Upper lobe of left lung (tissue), 6 donors: ENCODE data around the gene RBM15. TPM values are rescaled to one million over a fixed set of nuclear protein-coding genes. Genes with fewer than 3 reads are reported as not detected.

Experiments used
- ATAC-seq, 2 donors: fragments of 200-7000 bp; cut with Tn5 transposase; one replicate each; pipeline ENCODE4 v1.9.1; 2022; ENCODE audit warnings: mild to moderate bottlenecking in 2 of 2, moderate library complexity in 2 of 2; ENCODE audit not compliant: low FRiP score in 2 of 2
- DNase-seq, 2 donors: peaks; one replicate each; pipeline ENCODE4 v3.0.0-alpha.2; 2019 to 2020
- H3K27ac ChIP-seq, 4 donors: fragments of 200-600 bp; sonication (generic); one replicate each; pipeline ENCODE4 v1.5.1; 2016 to 2019
- H3K27me3 ChIP-seq, 4 donors: fragments of 200-600 bp; sonication (generic); one replicate each; pipeline ENCODE4 v1.5.1; 2017 to 2019
- H3K36me3 ChIP-seq, 4 donors: fragments of 200-600 bp; sonication (generic); one replicate each; pipeline ENCODE4 v1.5.1; 2016 to 2019
- H3K4me1 ChIP-seq, 4 donors: fragments of 200-600 bp; sonication (generic); one replicate each; pipeline ENCODE4 v1.5.1; 2018 to 2019
- H3K4me3 ChIP-seq, 4 donors: fragments of 200-600 bp; sonication (generic); one replicate each; pipeline ENCODE4 v1.5.1; 2017 to 2019; ENCODE audit warnings: mild to moderate bottlenecking in 2 of 4, moderate library complexity in 1 of 4
- H3K9me3 ChIP-seq, 4 donors: fragments of 200-600 bp; sonication (generic); one replicate each; pipeline ENCODE4 v1.5.1; 2018 to 2019
- CTCF ChIP-seq, 6 experiments: fragments of 450-650 bp in 4 of 6; fragments of 200-600 bp in 2 of 6; sonication (generic) in 2 of 6; IDR thresholded peaks; one replicate each; pipeline ENCODE4 v1.5.1; 2016 to 2019; ENCODE audit warnings: antibody characterized with exemption in 6 of 6
- EP300 ChIP-seq, 4 donors: sonication (generic); formaldehyde crosslinking; IDR thresholded peaks; one replicate each; pipeline ENCODE4 v1.5.1; 2017; ENCODE audit warnings: antibody characterized with exemption in 4 of 4, control low read depth in 2 of 4
- POLR2A ChIP-seq, 4 donors: fragments of 450-650 bp; IDR thresholded peaks; one replicate each; pipeline ENCODE4 v1.5.1; 2016 to 2017; ENCODE audit warnings: antibody characterized with exemption in 4 of 4, mild to moderate bottlenecking in 2 of 4
- POLR2AphosphoS5 ChIP-seq, 2 donors: sonication (generic); formaldehyde crosslinking; IDR thresholded peaks; one replicate each; pipeline ENCODE4 v1.5.1; 2017; ENCODE audit warnings: antibody characterized with exemption in 2 of 2
- WGBS, 2 donors: methylation state at CpG; one replicate each; pipeline ENCODE4 v1.1.5; 2017 to 2018; 5-methylcytosine and 5-hydroxymethylcytosine counted together
- total RNA-seq, 6 donors: library from RNA; depleted of rRNA in 4 of 6; stranded (reverse); fragments of >200 nt in 4 of 6; gene quantifications; one replicate each; pipeline versions ENCODE4 v1.1.0 to v1.2.1, GENCODE V29; 2016 to 2021
- donor health status: DM: no; HTN: no; CAD: no; lungs with moderate emphysema.
- donor health status: DM: no; HTN: yes; CAD: no; lungs with severe emphysema.

RBM15 gene
- total RNA-seq, 6 donors from 2014 or later = 20.7 to 85.9 (median 36.2) TPM

DNA sequence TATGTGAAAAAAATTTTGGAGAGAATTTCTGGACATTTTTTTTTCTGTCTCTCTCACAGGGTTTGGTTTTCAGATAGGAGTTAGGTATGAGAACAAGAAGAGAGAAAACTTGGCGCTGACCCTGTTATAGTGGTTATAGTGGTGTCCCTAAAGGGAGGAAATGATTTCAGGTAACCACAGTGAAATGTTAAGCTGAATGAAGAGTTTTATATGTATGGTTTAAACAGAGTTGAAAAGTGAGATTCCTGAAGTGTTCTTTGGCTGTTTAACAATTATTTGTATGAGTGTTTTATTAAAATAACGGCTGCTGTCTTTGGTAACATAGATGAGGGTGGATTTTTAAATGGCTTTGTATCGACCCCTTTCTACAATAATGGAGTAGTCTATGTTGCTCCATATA, 6.3 kb downstream of the RBM15 start:
- Histone ChIP-seq H3K4me1 (peaks cover 62 to 95% (median 80%) of the 10 kb centered on the region in 4 donors), H3K27ac (no peak overlapping the region), H3K4me3 (no peak overlapping the region), H3K27me3 (no peaks in the 10 kb centered on the region), H3K36me3 (peaks cover 0 to 56% (median 17%) of the 10 kb centered on the region in 4 donors), H3K9me3 (no peaks in the 10 kb centered on the region)
- no peak for DNase-seq
- ATAC-seq = no peak
- TF ChIP-seq CTCF (IDR thresholded peaks at IDR 0.05) (no peak), EP300 (IDR thresholded peaks at IDR 0.05) (no peak), POLR2A (IDR thresholded peaks at IDR 0.05) (no peak), POLR2AphosphoS5 (IDR thresholded peaks at IDR 0.05) (no peak)
- 68 to 69% methylated on average over 3 of the region's 3 CpGs for WGBS, 2 donors

- TF ChIP-seq POLR2A (IDR thresholded peaks at IDR 0.05) (no peak), EP300 (IDR thresholded peaks at IDR 0.05) (no peak), POLR2AphosphoS5 (IDR thresholded peaks at IDR 0.05) (no peak), CTCF (IDR thresholded peaks at IDR 0.05) (no peak)
- Histone ChIP-seq H3K36me3 (peaks cover 0 to 44% (median 7%) of the 10 kb centered on the region in 4 donors), H3K27me3 (no peaks in the 10 kb centered on the region), H3K4me3 (no peak overlapping the region), H3K9me3 (no peaks in the 10 kb centered on the region), H3K4me1 (peaks cover 59 to 91% (median 76%) of the 10 kb centered on the region in 4 donors), H3K27ac (no peak overlapping the region)
- WGBS, 2 donors = 70 to 79% methylated on average over 9 of the region's 9 CpGs
- DNase-seq (no peak), ATAC-seq (no peak)
Observed at GRCh38 chr1:110346690-110347089, 7.5 kb downstream of the RBM15 start.

DNA sequence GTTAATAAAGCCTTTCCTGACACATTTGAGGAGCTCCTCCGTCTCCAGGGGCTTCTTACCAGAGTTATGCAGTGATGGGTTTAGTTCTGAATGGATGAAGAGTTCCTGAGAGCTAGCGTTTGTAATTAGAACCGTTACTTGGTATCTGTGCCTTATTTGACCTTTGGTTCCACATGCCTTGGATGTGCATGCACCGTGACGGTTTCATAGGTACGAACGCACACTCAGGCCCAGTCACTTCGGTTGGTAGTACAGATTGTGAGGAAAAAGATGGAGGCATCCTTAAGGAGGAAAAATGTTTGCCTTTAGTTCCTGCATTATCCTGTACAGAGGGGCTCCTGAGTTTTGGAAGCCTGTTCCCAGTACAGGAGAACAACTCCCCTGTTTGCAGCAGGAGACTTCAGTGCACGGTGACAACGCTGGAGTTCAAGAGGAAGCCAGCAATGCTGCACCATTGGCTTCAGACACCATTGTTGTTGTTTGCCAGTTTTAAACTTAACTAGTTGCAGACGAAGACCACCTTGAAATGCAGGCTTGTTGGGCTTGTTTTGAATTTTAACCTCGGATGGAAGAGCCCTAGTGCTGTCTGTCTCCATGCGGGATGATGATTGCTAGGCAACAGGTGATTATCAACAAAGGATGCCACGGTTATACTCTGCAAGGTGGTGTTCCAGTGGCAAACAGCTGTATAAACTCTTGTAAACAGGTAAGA, 8.2 kb downstream of the RBM15 start:
- DNase-seq (no peak), ATAC-seq (no peak)
- Histone ChIP-seq H3K27me3 (no peaks in the 10 kb centered on the region), H3K27ac (no peak overlapping the region), H3K36me3 (peaks cover 0 to 38% (median 6%) of the 10 kb centered on the region in 4 donors), H3K9me3 (no peaks in the 10 kb centered on the region), H3K4me3 (no peak overlapping the region), H3K4me1 (peaks cover 53 to 91% (median 69%) of the 10 kb centered on the region in 4 donors)
- TF ChIP-seq CTCF (IDR thresholded peaks at IDR 0.05) (no peak), POLR2A (IDR thresholded peaks at IDR 0.05) (no peak), EP300 (IDR thresholded peaks at IDR 0.05) (no peak), POLR2AphosphoS5 (IDR thresholded peaks at IDR 0.05) (no peak)
- 83 to 87% methylated on average over 14 of the region's 14 CpGs for WGBS, 2 donors

GRCh38 chr1:110348050-110348449, 8.9 kb downstream of the RBM15 start:
- no peaks in the 10 kb centered on the region for H3K27me3 ChIP-seq
- TF ChIP-seq POLR2A (IDR thresholded peaks at IDR 0.05) = no peak
- TF ChIP-seq POLR2AphosphoS5 (IDR thresholded peaks at IDR 0.05) = no peak
- no peak for TF ChIP-seq CTCF (IDR thresholded peaks at IDR 0.05)
- no peak for TF ChIP-seq EP300 (IDR thresholded peaks at IDR 0.05)
- ATAC-seq (no peak), DNase-seq (no peak)
- no peak overlapping the region for H3K4me3 ChIP-seq
- H3K27ac ChIP-seq = no peak overlapping the region
- H3K36me3 ChIP-seq = peaks cover 0 to 34% (median 6%) of the 10 kb centered on the region in 4 donors
- H3K9me3 ChIP-seq = no peaks in the 10 kb centered on the region
- WGBS, 2 donors = 43 to 52% methylated on average over 2 of the region's 2 CpGs
- peaks cover 46 to 84% (median 62%) of the 10 kb centered on the region in 4 donors for H3K4me1 ChIP-seq

GRCh38 chr1:110348771-110349170, 9.6 kb downstream of the RBM15 start:
- Histone ChIP-seq H3K27me3 (no peaks in the 10 kb centered on the region), H3K9me3 (no peaks in the 10 kb centered on the region), H3K27ac (no peak overlapping the region), H3K4me3 (no peak overlapping the region), H3K4me1 (peaks cover 40 to 76% (median 55%) of the 10 kb centered on the region in 4 donors), H3K36me3 (peaks cover 0 to 30% (median 6%) of the 10 kb centered on the region in 4 donors)
- DNase-seq = no peak
- no peak for ATAC-seq
- TF ChIP-seq POLR2AphosphoS5 (IDR thresholded peaks at IDR 0.05) (no peak), EP300 (IDR thresholded peaks at IDR 0.05) (no peak), POLR2A (IDR thresholded peaks at IDR 0.05) (no peak), CTCF (IDR thresholded peaks at IDR 0.05) (no peak)
